Neural cell (in vitro differentiated cells): ENCODE data around the gene MGAT4B. TPM values are rescaled to one million over a fixed set of nuclear protein-coding genes. Genes with fewer than 3 reads are reported as not detected.

Source experiments
- H2AFZ ChIP-seq: fragments of 200-600, 300-800 bp; sonication (generic), shearing (Covaris generic); 2 replicates; pipeline ENCODE4 v1.6.0; 2014; ENCODE audit warnings: low read depth, mild to moderate bottlenecking, antibody characterized with exemption, low read length, moderate library complexity
- H3F3A ChIP-seq: fragments of 200-600 bp; shearing (Covaris generic); 2 replicates; pipeline ENCODE4 v1.6.1; 2016; ENCODE audit warnings: mild to moderate bottlenecking, moderate library complexity, mixed read lengths, antibody characterized with exemption, low read length; ENCODE audit not compliant: insufficient read depth, poor library complexity, severe bottlenecking
- H3K27ac ChIP-seq: fragments of 200-600, 300-800 bp; sonication (generic), shearing (Covaris generic); 2 replicates; pipeline ENCODE4 v1.5.1; 2014; ENCODE audit warnings: mild to moderate bottlenecking, low read length, moderate library complexity
- H3K27me3 ChIP-seq: fragments of 300-800, 200-600 bp; sonication (generic), shearing (Covaris generic); 2 replicates; pipeline ENCODE4 v1.6.0; 2014; ENCODE audit warnings: mild to moderate bottlenecking, low read depth, low read length, moderate library complexity; ENCODE audit not compliant: insufficient read depth
- H3K36me3 ChIP-seq: fragments of 300-800, 200-600 bp; sonication (generic), shearing (Covaris generic); 2 replicates; pipeline ENCODE4 v1.5.1; 2014; ENCODE audit warnings: mild to moderate bottlenecking, antibody characterized with exemption, low read length, moderate library complexity; ENCODE audit not compliant: insufficient read depth
- H3K4me2 ChIP-seq: fragments of 300-800, 200-600 bp; sonication (generic), shearing (Covaris generic); 2 replicates; pipeline ENCODE4 v1.6.0; 2014; ENCODE audit warnings: mild to moderate bottlenecking, low read length
- H3K4me3 ChIP-seq: fragments of 300-800, 200-600 bp; sonication (generic), shearing (Covaris generic); 2 replicates; pipeline ENCODE4 v1.5.1; 2014; ENCODE audit warnings: mild to moderate bottlenecking, low read length, moderate library complexity
- H3K79me2 ChIP-seq: fragments of 200-600 bp; shearing (Covaris generic); replicated peaks from 2 replicates; pipeline ENCODE4 v1.6.0; 2014; ENCODE audit warnings: mild to moderate bottlenecking, low read length, moderate library complexity; ENCODE audit not compliant: insufficient read depth
- H3K9ac ChIP-seq: fragments of 300-800, 200-600 bp; sonication (generic), shearing (Covaris generic); 2 replicates; pipeline ENCODE4 v1.6.1; 2016; ENCODE audit warnings: mild to moderate bottlenecking, low read length, mixed read lengths
- H3K9me2 ChIP-seq: fragments of 200-600 bp; shearing (Covaris generic); 2 replicates; pipeline ENCODE4 v1.6.1; 2016; ENCODE audit warnings: mild to moderate bottlenecking, low read length, mixed read lengths; ENCODE audit not compliant: insufficient read depth
- H3K9me3 ChIP-seq: fragments of 200-600, 300-800 bp; sonication (generic), shearing (Covaris generic); 2 replicates; pipeline ENCODE4 v1.6.1; 2016; ENCODE audit warnings: mild to moderate bottlenecking, mixed run types, low read length, moderate library complexity, mixed read lengths
- H4K20me1 ChIP-seq: fragments of 200-600 bp; shearing (Covaris generic); 2 replicates; pipeline ENCODE4 v1.6.1; 2016; ENCODE audit warnings: mild to moderate bottlenecking, mixed run types; ENCODE audit not compliant: insufficient read depth
- EP300 ChIP-seq: fragments of 450-650 bp; conservative IDR thresholded peaks from 2 replicates; pipeline ENCODE4 v1.6.1; 2014; ENCODE audit warnings: antibody characterized with exemption, mild to moderate bottlenecking, moderate library complexity; ENCODE audit not compliant: poor library complexity, severe bottlenecking
- EZH2 ChIP-seq: fragments of 200-600, 300-800 bp; shearing (Covaris generic), sonication (generic); IDR thresholded peaks from 2 replicates; pipeline ENCODE4 v1.6.1; 2014; ENCODE audit warnings: antibody characterized with exemption, low read length, borderline replicate concordance, mild to moderate bottlenecking; ENCODE audit not compliant: insufficient read depth, poor library complexity, severe bottlenecking
- MXI1 ChIP-seq: fragments of 450-650 bp; conservative IDR thresholded peaks from 2 replicates; pipeline ENCODE4 v1.6.1; 2014; ENCODE audit warnings: antibody characterized with exemption, mild to moderate bottlenecking; ENCODE audit not compliant: poor library complexity, severe bottlenecking
- POLR2AphosphoS5 ChIP-seq: IDR thresholded peaks from 2 replicates; pipeline ENCODE4 v1.6.1; 2012
- RAD21 ChIP-seq: fragments of 450-650 bp; conservative IDR thresholded peaks from 2 replicates; pipeline ENCODE4 v1.6.1; 2014; ENCODE audit warnings: antibody characterized with exemption, mild to moderate bottlenecking, moderate library complexity
- SMC3 ChIP-seq: fragments of 450-650 bp; conservative IDR thresholded peaks from 2 replicates; pipeline ENCODE4 v1.6.1; 2014; ENCODE audit warnings: antibody characterized with exemption, mild to moderate bottlenecking, moderate library complexity; ENCODE audit not compliant: poor library complexity
- TAF1 ChIP-seq: IDR thresholded peaks from 2 replicates; pipeline ENCODE4 v1.6.1; 2012; ENCODE audit warnings: low read depth
- polyA plus RNA-seq: library from polyadenylated mRNA; depleted of rRNA; stranded (reverse); fragments of >200 nt; gene quantifications from 2 replicates; pipeline ENCODE4 v1.2.3, GENCODE V29; 2014
- TF ChIP-seq, protein P1 (sequence below): fragments of 450-650 bp; IDR thresholded peaks from 2 replicates; pipeline ENCODE4 v1.5.1; 2014; ENCODE audit warnings: antibody characterized with exemption, mild to moderate bottlenecking, moderate library complexity; ENCODE audit not compliant: poor library complexity, severe bottlenecking
- TF ChIP-seq, protein P2 (sequence below): IDR thresholded peaks from 2 replicates; pipeline ENCODE4 v1.6.1; 2012; ENCODE audit warnings: borderline replicate concordance

The MGAT4B gene
- polyA plus RNA-seq, 1 donor from 2014 or later = 70.6 TPM

DNA sequence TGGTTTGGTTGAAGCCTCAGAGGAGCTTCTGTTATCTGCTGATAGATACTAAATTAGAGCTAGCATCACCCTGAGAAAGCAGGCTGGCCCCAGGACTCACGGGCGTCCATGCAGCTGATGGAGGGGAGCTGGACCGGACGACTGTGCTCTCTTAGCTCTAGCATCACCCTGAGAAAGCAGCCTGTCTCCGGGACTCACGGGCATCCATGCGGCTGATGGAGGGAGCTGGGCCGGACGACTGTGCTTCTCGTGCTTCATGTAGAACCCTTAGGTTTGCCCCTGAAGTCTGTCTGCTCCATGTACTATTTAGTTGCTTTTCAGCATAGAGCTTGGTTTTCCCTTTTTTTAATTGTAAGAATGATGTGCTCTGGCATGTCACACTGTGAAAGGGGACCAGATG is 29.2 kb downstream of the MGAT4B start:
- H3K4me3 ChIP-seq = no peak overlapping the region
- H3K79me2 ChIP-seq = no peaks in the 10 kb centered on the region
- no peak overlapping the region for H3K27ac ChIP-seq
- H3K9me2 ChIP-seq = no peaks in the 10 kb centered on the region
- H2AFZ ChIP-seq = no peak overlapping the region
- no peaks in the 10 kb centered on the region for H3K27me3 ChIP-seq
- no peak overlapping the region for H3K9ac ChIP-seq
- H3F3A ChIP-seq = no peaks in the 10 kb centered on the region
- H3K4me2 ChIP-seq = no peak overlapping the region
- no peaks in the 10 kb centered on the region for H4K20me1 ChIP-seq
- no peaks in the 10 kb centered on the region for H3K9me3 ChIP-seq
- no peaks in the 10 kb centered on the region for H3K36me3 ChIP-seq
- no peak for TF ChIP-seq TAF1
- no peak for TF ChIP-seq MXI1
- TF ChIP-seq SMC3 = no peak
- no peak for TF ChIP-seq RAD21
- TF ChIP-seq, protein P1, sequence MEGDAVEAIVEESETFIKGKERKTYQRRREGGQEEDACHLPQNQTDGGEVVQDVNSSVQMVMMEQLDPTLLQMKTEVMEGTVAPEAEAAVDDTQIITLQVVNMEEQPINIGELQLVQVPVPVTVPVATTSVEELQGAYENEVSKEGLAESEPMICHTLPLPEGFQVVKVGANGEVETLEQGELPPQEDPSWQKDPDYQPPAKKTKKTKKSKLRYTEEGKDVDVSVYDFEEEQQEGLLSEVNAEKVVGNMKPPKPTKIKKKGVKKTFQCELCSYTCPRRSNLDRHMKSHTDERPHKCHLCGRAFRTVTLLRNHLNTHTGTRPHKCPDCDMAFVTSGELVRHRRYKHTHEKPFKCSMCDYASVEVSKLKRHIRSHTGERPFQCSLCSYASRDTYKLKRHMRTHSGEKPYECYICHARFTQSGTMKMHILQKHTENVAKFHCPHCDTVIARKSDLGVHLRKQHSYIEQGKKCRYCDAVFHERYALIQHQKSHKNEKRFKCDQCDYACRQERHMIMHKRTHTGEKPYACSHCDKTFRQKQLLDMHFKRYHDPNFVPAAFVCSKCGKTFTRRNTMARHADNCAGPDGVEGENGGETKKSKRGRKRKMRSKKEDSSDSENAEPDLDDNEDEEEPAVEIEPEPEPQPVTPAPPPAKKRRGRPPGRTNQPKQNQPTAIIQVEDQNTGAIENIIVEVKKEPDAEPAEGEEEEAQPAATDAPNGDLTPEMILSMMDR = no peak
- TF ChIP-seq, protein P2, sequence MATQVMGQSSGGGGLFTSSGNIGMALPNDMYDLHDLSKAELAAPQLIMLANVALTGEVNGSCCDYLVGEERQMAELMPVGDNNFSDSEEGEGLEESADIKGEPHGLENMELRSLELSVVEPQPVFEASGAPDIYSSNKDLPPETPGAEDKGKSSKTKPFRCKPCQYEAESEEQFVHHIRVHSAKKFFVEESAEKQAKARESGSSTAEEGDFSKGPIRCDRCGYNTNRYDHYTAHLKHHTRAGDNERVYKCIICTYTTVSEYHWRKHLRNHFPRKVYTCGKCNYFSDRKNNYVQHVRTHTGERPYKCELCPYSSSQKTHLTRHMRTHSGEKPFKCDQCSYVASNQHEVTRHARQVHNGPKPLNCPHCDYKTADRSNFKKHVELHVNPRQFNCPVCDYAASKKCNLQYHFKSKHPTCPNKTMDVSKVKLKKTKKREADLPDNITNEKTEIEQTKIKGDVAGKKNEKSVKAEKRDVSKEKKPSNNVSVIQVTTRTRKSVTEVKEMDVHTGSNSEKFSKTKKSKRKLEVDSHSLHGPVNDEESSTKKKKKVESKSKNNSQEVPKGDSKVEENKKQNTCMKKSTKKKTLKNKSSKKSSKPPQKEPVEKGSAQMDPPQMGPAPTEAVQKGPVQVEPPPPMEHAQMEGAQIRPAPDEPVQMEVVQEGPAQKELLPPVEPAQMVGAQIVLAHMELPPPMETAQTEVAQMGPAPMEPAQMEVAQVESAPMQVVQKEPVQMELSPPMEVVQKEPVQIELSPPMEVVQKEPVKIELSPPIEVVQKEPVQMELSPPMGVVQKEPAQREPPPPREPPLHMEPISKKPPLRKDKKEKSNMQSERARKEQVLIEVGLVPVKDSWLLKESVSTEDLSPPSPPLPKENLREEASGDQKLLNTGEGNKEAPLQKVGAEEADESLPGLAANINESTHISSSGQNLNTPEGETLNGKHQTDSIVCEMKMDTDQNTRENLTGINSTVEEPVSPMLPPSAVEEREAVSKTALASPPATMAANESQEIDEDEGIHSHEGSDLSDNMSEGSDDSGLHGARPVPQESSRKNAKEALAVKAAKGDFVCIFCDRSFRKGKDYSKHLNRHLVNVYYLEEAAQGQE = no peak
- no peak for TF ChIP-seq EP300
- no peak for TF ChIP-seq EZH2
- no peak for TF ChIP-seq POLR2AphosphoS5

DNA sequence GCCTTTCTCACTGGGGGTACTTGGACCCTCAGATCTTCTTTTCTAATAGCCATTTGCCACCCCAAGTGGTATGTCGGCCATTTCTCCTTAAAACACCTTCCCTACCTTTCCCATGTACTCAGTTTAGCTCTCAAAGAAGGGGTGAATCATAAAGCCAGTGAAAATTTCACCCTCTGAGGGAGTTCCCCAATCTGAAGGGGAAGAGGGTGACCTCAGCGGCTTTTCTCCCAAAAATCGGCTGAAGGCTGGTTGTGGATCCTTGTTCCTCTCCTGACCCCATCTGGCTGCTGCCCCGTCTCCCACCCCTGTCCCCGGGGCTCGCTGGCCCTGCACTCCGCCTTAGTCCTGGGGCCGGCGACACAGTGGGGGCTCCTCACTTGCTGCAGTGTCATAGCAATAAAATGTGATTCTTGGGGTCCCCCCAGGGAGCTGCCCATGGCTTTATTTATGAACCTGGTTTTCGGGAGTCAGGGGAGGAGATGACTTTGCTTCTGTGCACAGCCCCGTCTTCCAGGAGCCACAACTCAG is 30.2 kb downstream of the MGAT4B start:
- Histone ChIP-seq H3K36me3 (peaks cover under 1% of the 10 kb centered on the region), H3K9ac (no peak overlapping the region), H3K4me3 (no peak overlapping the region), H2AFZ (no peak overlapping the region), H3F3A (no peaks in the 10 kb centered on the region), H3K9me2 (no peaks in the 10 kb centered on the region), H3K27ac (no peak overlapping the region), H3K79me2 (no peaks in the 10 kb centered on the region), H3K27me3 (no peaks in the 10 kb centered on the region), H3K4me2 (no peak overlapping the region), H4K20me1 (no peaks in the 10 kb centered on the region), H3K9me3 (no peaks in the 10 kb centered on the region)
- no peak for TF ChIP-seq MXI1
- TF ChIP-seq EZH2 = no peak
- TF ChIP-seq EP300 = no peak
- TF ChIP-seq, protein P1 = no peak
- TF ChIP-seq TAF1 = no peak
